Measurements from ENCODE around the gene PPP2R5B.

The PPP2R5B gene

DNA sequence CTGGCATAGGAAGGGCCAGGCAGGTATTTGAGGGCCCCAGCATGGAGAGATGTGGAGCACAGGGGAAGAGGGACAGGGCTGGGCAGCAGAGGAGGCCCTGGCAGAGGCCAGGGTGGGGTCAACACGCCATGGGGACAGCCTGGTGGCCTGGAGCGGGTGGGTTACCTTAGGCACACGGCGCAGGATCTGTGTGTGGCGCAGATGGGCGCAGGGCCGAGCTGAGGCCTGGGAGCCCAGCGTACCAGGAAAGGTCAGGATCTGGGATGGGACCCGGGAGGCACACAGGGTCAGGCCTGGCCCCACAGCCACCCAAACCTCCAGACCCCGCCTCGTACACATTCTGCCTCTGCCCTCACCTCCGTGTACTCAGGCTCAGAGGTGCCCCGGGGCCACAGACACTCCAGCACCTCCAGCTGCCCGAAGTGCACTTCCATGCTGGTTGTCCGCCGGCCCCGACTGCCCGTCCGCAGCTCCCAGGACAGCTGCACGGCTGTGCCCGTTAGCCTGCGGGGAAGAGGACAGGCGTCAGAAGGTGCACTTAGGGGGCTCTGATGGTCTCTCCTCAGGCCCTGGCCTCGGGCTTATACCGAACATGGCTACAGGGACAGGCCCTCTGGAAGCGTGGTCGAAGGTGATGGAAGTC lies 13.9 kb upstream of the PPP2R5B start:
- no peak for DNase-seq

- no peak for DNase-seq
Observed at GRCh38 chr11:64911142-64911541, 13.3 kb upstream of the PPP2R5B start.

- DNase-seq: no peak
Observed at GRCh38 chr11:64911689-64912088, 12.8 kb upstream of the PPP2R5B start.

GRCh38 chr11:64913171-64913727 lies 11.2 kb upstream of the PPP2R5B start:
- DNase-seq: no peak

- DNase-seq: no peak
Observed at GRCh38 chr11:64914123-64914522, 10.4 kb upstream of the PPP2R5B start.

DNA sequence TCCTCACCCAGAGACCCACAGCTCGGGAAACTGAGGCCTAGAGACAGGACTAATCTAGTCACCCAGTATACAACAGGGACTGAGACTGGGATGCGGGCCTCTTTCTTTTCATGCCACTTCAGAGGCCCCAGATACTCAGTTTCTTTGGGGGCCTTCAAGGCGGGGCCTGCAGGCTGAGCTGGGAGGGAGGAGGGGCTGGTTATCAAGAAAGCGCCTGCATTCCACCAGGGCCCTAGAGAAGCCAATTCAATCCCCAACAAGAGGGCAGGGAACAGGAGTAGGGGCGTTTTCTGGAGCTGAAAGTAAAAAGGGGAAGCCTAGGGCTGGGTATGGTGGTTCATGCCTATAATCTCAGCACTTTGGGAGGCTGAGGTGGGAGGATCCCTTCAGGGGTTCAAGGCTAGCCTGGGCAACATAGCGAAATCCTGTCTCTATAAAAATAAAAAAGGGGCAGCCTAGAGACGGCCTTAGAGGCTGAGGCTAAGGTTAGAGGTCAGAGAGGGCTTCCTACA lies 9.1 kb upstream of the PPP2R5B start:
- no peak for DNase-seq

- DNase-seq: no peak
Observed at GRCh38 chr11:64916040-64916774, 8.3 kb upstream of the PPP2R5B start.

DNA sequence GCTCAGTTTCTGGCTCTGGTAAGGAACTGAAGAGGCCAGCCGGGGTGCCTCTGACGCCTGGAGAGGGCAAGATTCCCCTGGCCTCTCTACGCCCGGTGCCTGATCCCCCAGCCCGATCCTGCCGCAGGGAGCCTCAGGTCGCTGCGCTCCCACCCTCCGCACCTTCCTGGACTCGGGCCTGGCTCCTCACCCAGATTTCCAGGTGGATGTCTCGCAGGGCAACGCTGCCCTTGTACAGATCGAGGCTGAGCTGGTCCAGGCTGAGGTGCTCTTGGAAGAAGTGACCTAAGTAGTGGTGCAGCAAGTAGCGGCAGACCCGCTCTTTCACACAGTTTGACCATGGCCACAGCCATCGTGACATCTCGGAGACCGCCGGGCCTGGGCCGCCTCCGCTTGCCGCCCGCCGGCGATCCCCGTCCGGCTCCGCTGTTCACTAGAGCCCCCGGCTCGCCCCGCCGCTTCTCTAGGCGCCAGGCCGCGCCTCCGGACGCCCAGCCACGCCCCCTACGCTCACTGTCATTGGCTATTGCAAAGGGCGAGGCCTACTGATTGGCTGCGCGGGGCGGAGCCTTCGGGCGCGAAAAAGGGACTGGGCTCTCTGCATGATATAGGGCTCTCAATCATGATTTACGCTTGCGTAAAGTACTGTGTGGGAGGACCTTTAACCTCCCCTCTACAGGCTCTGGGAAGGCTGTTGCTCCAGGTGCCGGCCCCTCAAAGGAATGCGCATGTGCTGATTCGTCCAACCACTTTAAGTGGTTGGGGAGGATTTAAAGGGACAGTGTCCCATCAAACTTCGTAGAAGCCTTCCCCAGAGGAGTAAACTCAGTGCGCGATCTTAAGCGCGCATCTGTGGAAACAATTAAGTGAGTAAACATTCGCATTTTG lies 7.5 kb upstream of the PPP2R5B start, which contains the start of gene ATG2A:
ATG2A (minus strand) TSS at position 435 of the 888 bp plus-strand sequence; CDS start at position 361, 74 bp downstream.
- DNase-seq: peak; percentile 98

DNA sequence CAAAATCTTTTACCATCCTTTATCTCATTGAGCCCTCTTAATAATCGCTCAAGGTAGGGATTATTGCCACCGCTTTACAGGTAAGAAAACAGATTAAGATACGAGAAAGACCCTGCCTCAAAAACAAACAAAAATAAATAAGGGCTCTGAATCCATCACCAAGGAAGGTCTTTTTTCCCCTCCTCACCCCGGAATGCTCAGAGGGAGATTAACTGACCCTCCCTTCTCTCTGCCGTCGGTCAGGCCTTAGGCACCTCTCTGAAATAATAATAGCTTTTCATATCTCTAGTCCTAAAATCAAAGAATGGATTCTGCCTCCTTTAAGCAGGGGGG lies 6.9 kb upstream of the PPP2R5B start:
- DNase-seq: no peak

DNA sequence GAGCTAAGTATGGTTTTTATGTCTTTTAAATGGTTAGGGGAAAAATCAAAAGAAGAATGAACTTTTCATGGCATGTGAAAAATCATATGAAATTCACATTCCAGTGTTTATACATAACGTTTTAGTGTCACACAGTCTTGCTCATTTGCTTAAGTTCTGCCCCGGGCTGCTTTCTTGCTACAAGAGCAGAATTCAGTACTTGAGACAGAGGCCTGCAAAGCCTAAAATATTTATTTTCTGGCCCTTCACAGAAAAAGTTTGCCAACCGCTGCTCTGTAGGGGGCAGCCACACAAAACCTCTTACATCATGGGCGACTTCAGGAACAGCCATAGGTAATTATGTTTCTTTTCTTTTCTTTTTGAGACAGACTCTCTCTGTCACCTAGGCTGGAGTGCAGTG lies 6.5 kb upstream of the PPP2R5B start:
- DNase-seq: no peak

GRCh38 chr11:64919627-64920026 lies 4.9 kb upstream of the PPP2R5B start:
- no peak for DNase-seq

GRCh38 chr11:64920124-64920523 lies 4.4 kb upstream of the PPP2R5B start:
- no peak for DNase-seq

DNA sequence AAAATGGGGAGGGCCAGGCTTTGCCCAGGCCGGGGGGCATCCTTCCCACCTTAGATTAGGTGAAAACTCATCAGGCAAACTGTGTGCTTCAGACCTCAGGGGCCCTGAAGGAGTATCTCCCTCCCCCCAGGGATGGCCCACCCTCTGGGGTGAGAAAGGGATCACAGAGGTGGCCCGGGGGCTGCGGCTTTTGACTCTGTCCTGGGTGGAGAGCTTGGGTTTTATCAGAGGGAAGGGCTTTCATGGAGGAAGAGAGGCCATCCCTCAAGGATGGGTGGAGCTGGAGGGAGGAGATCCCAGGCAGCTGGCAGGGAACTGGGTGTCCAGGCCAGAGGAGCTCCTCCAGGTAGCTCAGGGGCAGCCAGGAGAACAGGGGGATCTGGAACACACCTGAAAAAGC lies 3.1 kb upstream of the PPP2R5B start:
- DNase-seq: no peak

- no peak for DNase-seq
Observed at GRCh38 chr11:64923151-64923661, 1.3 kb upstream of the PPP2R5B start.

GRCh38 chr11:64924910-64925284 lies 408 bp downstream of the PPP2R5B start:
- DNase-seq: no peak

DNA sequence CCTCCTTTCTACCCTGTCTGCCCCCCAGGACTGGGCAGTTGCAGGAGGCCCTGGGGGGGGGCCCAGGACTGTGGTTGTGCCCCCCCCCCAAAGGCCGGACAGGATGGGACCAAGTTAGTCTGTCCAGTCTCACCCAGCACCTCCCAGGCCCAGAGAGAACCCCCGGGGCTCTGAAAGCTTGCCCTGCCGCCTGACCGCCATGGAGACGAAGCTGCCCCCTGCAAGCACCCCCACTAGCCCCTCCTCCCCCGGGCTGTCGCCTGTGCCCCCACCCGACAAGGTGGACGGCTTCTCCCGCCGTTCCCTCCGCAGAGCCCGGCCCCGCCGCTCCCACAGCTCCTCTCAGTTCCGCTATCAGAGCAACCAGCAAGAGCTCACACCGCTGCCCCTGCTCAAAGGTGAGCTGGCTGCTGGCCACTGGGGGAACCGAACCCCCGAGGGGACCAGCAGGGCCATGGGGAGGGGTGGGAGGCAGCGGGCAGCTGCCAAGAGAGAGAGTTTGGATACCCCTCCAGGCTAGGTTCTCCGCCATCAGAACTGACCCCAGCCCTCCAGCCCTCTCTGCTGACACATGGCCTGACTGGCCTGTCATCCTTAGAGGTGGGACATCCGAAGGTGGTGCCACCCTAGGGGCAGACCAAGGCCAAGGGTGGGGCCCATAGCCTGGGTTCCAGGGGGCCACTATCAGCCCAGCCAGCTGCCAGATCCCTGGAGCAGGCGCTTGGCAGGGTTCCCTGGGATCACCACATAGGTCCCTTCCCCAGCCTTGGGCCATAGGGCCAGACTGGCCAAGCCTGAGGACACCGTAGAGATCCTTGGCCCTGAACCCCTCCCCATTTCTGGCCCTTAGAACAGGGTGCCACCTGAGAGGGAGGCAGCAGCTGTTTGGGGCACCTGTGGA lies 1.3 kb downstream of the PPP2R5B start:
- DNase-seq: no peak

- no peak for DNase-seq
Observed at GRCh38 chr11:64926689-64927088, 2.2 kb downstream of the PPP2R5B start.

GRCh38 chr11:64928957-64929356 lies 4.5 kb downstream of the PPP2R5B start:
- no peak for DNase-seq

- DNase-seq: no peak
Observed at GRCh38 chr11:64929625-64930024, 5.1 kb downstream of the PPP2R5B start.

GRCh38 chr11:64930340-64930739 lies 5.9 kb downstream of the PPP2R5B start:
- no peak for DNase-seq

- DNase-seq: no peak
Observed at GRCh38 chr11:64931290-64931689, 6.8 kb downstream of the PPP2R5B start.

DNA sequence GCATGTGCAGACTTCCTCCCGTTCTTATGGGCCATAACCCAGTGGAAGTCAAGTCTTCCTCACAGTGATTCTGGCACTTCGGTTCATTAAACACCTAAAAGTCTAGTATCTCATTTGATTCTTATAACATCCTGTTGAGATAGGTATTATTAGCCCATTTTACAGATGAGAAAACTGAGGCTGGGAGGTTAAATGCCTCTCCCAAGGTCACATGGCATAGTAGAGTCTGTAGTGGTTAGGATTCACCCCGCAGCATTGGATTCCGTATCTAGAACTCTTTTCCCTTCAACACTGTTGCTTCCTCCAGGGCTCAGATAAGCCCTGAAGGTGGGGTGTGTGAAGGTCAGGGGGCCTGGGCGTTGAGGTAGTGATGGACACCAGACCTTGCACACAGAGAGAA lies 7.8 kb downstream of the PPP2R5B start:
- DNase-seq: no peak

Data from activated T-cell treated with anti-CD3 and anti-CD28 coated beads, Interleukin-2, amount 50 U/mL, for 1 hour (primary cell).